ENCODE measurements around the gene GPC3.

GRCh38 chrX:133793626-133794025 is 191.8 kb downstream of the GPC3 start:
- no peak for TF ChIP-seq CTCF (IDR thresholded peaks at IDR 0.05)
- TF ChIP-seq POLR2A (IDR thresholded peaks at IDR 0.05), result no peak
- TF ChIP-seq POLR2AphosphoS5 (IDR thresholded peaks at IDR 0.05), result no peak
